HG03103 (cell line): ENCODE results near the gene ATXN1.

ENCODE experiments used
- ATAC-seq: cut with Tn5 transposase; IDR thresholded peaks from one replicate; pipeline ENCODE4 v1.9.1; 2021; ENCODE audit warnings: low read depth; ENCODE audit not compliant: unreplicated experiment

Gene ATXN1

DNA sequence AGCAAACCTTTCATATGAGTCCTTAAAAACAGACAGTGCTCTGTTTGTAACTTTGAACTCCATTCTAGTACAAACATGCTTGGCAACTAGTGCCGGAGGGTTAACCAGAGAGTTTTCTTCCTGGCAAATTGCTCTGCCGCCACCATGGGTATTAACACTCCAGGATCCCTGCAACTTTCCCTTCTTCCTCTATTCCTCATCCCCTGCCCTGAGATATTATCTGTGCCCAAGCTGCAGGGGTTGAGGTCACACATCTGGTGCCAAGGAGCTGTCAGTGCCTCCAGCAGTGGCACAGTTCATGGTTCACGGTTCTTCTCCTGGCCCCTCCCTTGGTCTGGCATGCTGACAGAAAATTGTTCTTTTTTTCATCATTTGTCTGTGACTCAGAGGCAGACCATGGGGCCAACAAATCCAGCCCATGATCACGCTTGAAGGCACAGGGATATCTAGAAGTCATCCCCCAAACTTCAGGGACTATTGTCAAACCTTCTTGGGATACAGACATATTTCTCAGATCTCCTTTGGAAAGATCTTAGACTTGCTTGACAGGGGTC is 77.5 kb downstream of the ATXN1 start:
- ATAC-seq, result no peak

DNA sequence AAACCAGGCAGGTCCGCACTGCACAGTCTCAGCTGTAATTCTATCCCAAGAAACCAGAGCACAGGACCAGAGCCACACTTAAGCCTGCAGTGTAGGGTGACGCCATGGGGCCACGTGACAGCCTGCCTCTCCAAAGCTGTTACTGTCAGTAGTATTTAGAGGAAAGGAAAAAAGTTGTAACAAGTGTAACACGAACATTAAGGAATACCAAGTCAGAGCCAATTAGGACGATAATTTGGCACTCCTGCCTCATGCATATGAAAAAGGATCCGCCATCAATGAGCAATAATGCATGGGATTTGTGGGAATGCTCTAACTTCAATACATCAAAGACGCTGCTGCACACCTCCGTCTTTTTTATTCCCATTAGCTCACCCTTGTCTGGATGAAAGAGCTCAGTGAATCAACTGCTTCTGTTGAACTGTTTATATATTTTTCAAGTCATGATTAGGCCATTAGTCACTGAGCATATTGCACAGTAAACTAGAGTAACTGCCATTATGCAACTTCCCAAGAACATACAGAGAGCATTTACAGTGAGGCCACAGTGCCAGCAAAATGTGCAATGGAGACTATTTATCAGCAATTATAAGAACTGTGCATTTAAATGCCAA is 79.9 kb downstream of the ATXN1 start:
- ATAC-seq, result no peak

DNA sequence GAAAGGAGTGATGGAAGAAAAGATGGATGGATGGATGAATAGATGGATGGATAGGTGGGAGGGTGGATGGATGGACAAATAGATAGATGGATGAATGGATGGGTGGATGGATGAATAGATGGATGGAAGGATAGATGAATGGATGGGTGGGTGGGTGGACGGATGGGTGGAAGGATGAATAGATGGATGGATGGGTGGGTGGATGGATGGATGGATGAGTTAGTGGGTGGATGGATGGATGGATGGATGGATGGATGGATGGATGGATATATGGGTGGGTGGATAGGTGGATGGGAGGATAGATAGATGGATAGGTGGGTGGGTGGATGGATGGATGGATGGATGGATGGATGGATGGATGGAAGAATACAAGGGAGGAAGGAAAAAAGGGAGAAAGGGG is 82.2 kb downstream of the ATXN1 start:
- ATAC-seq, result no peak

DNA sequence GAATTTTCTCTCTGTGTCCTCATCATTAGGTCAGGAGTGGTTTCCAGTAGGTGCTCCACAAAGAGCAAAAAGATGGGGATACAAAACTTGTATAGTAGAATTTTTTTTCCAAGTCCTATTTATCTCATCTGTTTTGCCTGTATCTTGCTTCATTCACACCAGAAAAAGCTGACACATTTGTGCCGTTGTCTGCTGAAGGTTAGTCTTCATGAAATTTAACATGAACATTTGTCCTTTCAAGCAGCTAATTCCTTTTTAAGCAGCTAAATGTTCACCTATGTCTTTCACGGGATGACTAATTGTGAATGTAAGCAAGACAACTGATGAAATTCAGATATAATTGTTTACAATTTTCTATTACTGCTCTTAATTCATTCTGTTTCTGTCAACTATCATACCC is 83.8 kb downstream of the ATXN1 start:
- ATAC-seq, result no peak

- ATAC-seq, result no peak
Observed at GRCh38 chr6:16676978-16677377, 84.3 kb downstream of the ATXN1 start.

DNA sequence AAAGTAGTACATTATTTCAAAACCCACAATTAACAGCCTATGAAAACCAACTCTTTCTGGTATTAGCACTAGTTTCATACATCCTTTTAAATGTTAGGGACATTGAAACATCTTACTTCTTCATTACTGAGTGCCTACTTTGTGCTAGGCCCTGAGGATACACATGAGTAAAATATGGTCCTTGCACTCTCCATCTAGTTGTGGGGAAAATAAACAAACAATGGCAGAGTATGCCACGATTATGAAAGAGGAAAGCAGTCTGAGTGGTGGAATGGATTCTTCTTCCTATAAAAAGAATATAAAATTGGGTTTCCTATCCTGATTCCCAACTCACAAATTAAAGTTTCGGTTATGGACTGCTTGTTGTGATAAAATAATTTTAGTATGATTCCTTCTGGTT is 84.9 kb downstream of the ATXN1 start:
- ATAC-seq, result no peak

GRCh38 chr6:16674801-16675392 is 86.4 kb downstream of the ATXN1 start:
- ATAC-seq, result no peak

DNA sequence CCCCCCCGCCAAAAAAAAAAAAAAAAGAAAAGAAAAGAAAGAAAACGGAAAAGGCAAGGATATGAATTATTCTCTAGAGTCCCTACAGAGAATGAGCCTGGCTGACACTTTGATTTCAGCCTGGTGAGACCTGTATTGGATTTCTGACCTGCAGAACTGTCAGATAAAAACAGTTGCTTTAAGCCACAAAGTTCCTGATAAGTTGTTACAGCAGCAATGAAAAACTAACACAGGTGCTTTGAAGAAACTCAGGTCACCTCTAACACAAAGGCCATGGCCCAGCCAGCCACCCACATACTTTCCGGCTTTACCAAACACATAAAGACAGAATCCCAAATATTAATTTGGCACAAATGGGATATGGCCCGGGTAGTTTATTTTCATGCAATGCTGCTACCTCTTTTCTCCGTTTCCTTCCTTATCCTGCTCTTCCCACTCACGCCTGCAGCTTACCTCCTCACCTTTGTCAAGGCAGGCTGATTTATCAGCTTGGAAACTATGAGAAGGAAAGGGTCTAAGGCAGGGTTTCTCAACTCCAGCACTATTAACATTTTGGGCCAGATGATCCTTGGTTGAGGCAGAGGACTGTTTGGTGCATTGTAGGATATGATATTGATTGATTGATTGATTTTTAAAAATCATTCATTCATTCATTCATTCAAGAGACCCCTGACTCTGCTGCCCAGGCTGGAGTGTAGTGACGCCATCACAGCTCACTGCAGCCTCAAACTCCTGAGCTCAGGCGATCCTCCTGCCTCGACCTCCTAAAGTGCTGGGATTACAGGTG is 88.1 kb downstream of the ATXN1 start:
- ATAC-seq, result no peak

DNA sequence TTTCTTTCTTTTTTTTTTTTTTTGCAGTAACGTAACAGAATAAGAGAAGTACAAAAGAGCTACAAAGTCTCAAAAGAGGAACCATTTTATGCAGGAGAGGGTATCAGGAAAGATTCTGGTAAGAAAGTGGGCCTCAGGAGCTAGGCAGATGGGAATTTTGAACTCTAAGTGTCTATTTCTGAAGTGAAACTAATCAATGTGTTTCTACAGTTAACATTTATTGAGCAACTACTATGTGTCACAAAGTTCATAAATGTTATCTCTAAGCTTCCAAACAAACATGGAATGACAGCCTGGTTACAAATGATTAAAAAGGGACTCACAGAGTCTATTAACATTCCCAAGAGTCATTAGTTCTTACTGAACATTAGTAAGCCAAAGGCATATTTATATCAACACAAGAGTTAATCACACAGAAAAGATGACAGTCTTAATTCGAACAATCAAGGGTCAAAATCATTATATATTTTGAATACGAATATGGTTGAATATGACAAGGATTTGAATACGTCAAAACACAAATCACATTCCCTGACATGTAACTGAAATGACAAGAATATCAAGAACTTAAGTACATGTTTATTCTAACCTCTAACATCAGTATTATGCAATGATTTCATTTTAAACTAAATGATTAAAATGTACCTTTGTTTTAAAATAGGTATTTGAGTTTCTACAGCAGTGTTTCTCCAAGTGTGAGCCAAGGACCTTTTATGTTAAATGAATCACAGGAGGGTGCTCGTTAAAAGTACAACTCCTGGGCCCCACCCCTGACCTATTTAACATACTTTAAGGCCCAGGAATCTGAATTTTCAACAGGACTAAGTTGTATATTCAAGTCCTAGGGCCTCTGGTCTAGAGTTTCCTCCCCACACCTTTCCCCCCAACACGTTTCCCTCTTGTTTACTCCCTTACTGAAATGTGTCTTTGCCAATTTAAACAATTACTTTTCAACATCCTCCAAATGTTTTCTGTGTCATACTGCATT is 89.7 kb downstream of the ATXN1 start:
- no peak for ATAC-seq

DNA sequence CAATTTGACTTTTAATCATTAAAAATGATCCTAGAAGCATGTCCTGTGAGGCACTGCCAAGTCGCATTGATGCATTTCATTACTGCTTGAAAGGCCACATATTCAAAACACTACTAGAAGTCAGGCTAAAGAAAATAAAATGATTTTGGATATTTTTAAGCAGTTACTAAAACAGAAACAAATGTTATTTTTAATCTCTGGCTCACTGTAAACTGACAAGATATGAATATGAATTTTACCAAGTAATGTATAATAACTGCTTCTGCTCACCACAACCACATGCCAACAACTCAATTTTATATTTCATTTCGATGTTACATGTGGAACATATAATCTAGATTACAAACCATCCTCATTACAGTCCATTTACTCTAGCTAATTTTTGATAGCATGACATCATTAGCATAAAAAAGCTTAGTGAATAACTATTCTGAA is 90.6 kb downstream of the ATXN1 start:
- ATAC-seq, result no peak

GRCh38 chr6:16670183-16670582 is 91.1 kb downstream of the ATXN1 start:
- no peak for ATAC-seq

GRCh38 chr6:16669227-16669626 is 92.0 kb downstream of the ATXN1 start:
- no peak for ATAC-seq

DNA sequence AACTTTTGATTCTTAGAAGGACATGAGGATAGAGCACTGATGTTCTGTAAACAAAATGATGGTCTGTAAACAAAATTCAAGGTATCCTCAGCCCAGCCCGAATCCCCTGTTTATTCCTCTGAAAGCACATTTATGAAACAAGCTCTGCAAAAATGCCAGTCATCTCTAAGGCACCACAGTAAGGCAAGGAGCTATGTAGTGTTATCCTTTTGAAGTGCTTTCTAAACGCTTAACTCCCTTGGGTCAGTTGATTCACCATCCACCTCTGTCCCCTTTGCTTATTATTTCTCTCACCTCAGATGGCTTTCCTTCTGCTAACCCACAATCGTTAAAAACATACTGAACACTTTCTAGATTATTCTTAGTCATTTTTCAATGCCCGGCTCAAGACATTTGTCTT is 93.8 kb downstream of the ATXN1 start:
- ATAC-seq, result no peak

DNA sequence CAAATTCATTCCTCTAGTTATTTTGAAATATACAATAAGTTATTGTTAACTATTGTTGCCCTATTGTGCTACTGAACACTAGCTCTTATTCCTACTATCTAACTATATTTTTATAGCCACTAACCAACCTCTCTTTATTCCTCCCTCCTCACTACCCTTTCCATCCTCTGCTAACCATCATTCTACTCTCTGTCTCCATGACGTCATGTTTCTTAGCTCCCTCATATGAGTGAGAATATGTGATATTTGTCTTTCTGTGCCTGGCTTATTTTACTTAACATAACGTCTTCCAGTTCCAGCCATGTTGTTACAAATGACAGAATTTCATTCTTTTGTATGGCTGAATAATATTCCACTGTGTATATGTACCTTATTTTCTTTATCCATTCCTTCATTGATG is 95.3 kb downstream of the ATXN1 start:
- no peak for ATAC-seq

- ATAC-seq, result no peak
Observed at GRCh38 chr6:16665182-16665581, 96.1 kb downstream of the ATXN1 start.

GRCh38 chr6:16663901-16664300 is 97.4 kb downstream of the ATXN1 start:
- ATAC-seq, result no peak

GRCh38 chr6:16660157-16660497 is 101.1 kb downstream of the ATXN1 start:
- no peak for ATAC-seq

GRCh38 chr6:16659466-16660156 is 101.6 kb downstream of the ATXN1 start:
- no peak for ATAC-seq

DNA sequence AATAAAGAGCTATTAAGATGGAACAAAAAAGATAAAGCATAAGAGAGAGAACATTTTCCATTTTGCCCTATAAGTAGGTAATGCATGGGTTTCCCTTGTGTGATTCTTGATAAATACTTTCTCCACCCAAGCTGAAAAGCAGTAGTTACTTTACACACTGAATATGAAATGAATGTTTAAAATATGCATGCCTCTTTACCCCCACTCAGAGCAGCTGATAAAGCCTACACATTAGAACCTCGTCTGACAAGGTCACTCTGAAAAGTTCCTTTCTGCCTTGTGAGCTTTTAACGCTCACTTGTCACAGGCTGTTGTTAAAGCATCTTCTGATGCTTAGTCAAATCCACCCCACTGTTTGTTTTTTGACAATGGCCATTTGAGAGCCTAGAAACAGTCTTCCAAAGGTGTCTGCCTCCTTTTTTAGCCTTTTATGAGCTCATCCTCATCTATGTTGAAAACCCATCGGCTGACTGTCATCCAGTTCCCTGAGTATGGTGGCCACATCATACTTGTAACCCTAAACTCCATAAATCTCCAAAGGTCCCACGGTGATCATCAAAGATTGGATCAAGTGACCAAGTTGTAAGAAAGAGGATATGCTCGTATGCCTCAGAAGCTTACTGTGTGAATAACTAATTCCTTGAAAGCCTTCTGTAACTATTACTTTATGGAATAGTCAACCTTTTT is 102.8 kb downstream of the ATXN1 start:
- ATAC-seq, result no peak
